ENCODE measurements around the gene MEIS2.
A peak's percentile ranks its signal among the peaks of the same experiment; 100 is the strongest.

MEIS2 gene

DNA sequence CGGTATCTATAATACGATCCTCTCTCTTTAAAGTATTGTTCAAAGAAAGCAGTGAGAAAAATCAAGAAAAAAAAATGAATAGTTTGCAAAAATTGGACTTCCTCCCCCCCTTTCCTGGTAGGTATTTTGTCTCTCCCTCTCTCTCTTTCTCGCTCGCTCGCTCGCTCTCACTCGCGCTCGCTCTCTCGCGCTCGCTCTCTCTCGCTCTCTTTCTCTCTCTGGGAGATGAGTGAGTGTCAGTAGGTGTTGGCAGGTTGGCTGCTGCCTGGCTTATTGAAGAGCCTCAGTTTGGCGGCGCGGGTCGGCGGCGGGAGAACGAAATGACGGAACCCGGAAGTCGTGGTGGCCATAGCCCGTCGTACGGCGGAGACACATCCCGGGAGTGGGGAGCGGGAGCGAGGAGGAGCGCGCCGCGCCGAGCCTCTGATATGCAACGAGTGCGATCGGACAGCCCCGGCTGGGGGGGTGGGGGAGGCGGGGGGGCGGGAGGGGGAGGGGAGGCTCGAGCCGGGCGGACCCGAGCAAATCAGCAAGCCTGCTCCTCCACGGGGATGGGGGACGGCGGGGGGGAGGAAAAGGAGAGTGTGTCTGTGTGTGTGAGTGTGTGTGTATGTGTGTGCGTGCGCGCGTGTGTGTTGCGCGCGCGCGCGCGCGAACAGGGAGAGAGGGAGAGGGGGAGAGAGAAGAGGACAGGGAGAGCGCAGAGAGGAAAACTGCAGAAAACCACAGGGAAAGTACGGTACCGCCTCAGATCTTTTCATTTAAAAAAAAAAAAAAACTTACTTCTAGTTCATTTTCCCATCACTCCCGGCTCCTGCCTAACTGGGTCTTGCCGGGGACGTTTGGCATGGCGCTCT, at the start of gene MEIS2:
MEIS2 (minus strand) TSS at position 441 of the 857 bp plus-strand sequence. CDS start 1,083 bp downstream, outside the sequence.
- DNase-seq, result peak; percentile 58
- CTCF ChIA-PET, result no interaction called here
- H3K4me3 Mint-ChIP-seq, result peak within 1 kb of the TSS; percentile 85

DNA sequence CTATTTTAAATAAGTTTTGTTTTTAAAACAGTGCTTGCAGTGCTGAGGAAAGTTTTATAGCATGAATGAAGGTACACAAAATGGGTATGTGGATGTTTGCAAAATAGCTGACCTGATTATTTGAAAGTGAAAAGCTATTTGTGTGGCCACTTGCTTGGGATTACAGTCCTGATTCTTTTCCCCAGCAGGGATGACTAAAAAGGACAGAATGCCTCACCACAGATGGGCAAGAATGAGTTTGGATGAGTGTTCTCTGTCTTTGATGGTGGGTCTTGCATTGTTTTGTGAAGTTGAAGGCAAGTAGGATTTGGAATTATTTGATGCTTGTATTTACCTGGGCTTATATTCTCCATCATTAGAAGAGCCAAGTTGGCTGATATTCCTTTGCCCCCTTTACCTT, 48.8 kb upstream of the MEIS2 start:
- H3K4me1 Mint-ChIP-seq, result no peaks in the 10 kb centered on the region
- H3K36me3 Mint-ChIP-seq, result no peaks in the 10 kb centered on the region
- H3K27me3 Mint-ChIP-seq, result no peaks in the 10 kb centered on the region
- H3K4me3 Mint-ChIP-seq, result no peak overlapping the region
- no peak overlapping the region for H3K27ac Mint-ChIP-seq
- DNase-seq, result no peak
- CTCF ChIA-PET, result no interaction called here
- H3K9me3 Mint-ChIP-seq, result peaks cover 2% of the 10 kb centered on the region

More for the DNA sequence above, at the start of gene MEIS2:
- Mint-ChIP-seq H3K36me3 (peaks cover 14% of the 10 kb centered on the region), H3K27me3 (peaks cover 100% of the 10 kb centered on the region), H3K9me3 (peaks cover 4% of the 10 kb centered on the region), H3K4me1 (peaks cover 32% of the 10 kb centered on the region), H3K27ac (peak within 1 kb of the TSS; percentile 75)

DNA sequence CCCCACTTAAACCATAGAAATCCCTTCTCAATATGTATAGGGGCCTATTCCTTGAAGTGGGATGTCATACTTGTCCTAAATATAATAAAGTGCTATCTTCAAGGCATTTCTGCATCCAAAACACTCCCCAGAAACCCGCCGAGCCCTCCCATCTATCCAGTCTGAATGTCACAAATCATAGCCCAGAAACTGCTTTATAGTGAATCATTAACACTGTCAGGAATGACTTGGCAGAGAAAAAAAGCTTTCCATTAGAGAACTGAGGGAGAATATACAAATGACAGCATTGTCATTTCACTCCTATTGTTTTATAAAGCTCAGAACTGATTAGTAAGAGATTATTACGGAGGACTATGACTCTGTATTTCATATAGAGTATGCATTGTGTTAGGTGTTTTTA, 48.4 kb upstream of the MEIS2 start:
- no peak overlapping the region for H3K4me3 Mint-ChIP-seq
- no peak for DNase-seq
- H3K36me3 Mint-ChIP-seq, result no peaks in the 10 kb centered on the region
- CTCF ChIA-PET, result no interaction called here
- no peaks in the 10 kb centered on the region for H3K4me1 Mint-ChIP-seq
- H3K9me3 Mint-ChIP-seq, result peaks cover 2% of the 10 kb centered on the region
- no peaks in the 10 kb centered on the region for H3K27me3 Mint-ChIP-seq
- H3K27ac Mint-ChIP-seq, result no peak overlapping the region

DNA sequence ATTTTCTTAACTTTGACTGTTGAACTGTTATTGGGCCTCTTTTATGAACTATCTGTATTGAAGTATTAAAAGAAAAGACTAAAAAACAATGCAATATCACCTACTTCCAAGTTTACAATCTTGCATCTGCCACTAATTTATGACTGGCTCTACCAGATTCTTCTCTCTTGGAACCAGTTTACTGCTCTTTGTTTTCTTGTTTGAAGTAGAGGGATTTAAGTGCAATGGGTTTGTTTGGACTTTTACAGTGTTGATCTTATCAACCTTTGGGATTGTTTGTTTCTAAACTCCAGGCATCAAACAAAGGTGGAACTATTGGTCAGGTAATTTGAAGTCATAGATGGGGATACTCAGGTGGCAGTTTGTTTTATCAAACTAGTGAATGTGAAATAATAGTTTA, 43.0 kb upstream of the MEIS2 start:
- Mint-ChIP-seq H3K27me3 (no peaks in the 10 kb centered on the region), H3K27ac (no peak overlapping the region), H3K9me3 (no peaks in the 10 kb centered on the region), H3K4me3 (no peak overlapping the region), H3K36me3 (no peaks in the 10 kb centered on the region), H3K4me1 (no peaks in the 10 kb centered on the region)
- CTCF ChIA-PET, result no interaction called here
- no peak for DNase-seq

DNA sequence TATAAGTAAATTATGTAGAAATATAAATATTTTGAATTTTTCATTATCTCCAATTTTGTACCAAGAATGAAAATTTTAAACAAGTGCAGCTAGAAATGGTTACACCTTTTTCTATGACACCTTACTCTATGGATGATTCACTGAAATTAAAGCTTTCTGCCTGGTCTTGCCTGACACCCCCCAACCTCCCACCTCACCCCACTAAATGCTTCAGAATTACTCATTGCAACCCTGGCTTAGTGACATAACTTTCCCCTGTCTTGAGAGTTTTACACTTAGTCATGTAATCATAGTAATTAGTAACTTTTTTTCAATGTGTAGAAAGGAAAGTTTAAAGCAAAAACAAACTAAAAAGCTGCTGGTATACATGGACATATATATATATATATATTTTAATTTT, 42.0 kb upstream of the MEIS2 start:
- no peak for DNase-seq
- no peaks in the 10 kb centered on the region for H3K9me3 Mint-ChIP-seq
- no peaks in the 10 kb centered on the region for H3K4me1 Mint-ChIP-seq
- no peak overlapping the region for H3K27ac Mint-ChIP-seq
- CTCF ChIA-PET, result no interaction called here
- H3K27me3 Mint-ChIP-seq, result no peaks in the 10 kb centered on the region
- H3K4me3 Mint-ChIP-seq, result no peak overlapping the region
- H3K36me3 Mint-ChIP-seq, result no peaks in the 10 kb centered on the region

DNA sequence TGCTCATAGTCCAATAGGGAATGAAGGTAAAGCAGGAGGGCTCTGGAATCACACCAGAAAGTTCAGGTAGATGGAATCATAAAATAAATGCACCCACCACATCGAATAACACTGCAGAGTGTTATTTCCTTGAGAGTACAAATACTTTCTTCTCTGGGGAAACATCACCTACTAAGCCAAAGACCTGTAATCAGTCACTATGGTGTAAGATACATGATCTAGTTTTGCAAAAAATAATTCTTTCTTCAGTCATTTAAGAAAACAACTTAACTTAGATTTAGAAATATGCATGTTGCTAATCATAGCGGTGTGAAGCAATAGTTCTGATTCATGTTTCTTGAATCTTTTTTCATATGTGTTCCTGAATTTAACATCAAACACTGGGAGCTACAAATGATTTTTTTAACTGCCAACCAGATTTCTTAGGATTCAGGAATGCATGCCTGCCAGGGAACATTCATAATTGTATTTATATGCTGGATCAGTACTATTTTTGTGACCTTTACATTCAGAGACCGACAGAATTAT, 40.2 kb upstream of the MEIS2 start:
- H3K4me1 Mint-ChIP-seq, result no peaks in the 10 kb centered on the region
- no peak overlapping the region for H3K27ac Mint-ChIP-seq
- H3K9me3 Mint-ChIP-seq, result no peaks in the 10 kb centered on the region
- H3K4me3 Mint-ChIP-seq, result no peak overlapping the region
- CTCF ChIA-PET, result no interaction called here
- H3K36me3 Mint-ChIP-seq, result no peaks in the 10 kb centered on the region
- DNase-seq, result no peak
- no peaks in the 10 kb centered on the region for H3K27me3 Mint-ChIP-seq

DNA sequence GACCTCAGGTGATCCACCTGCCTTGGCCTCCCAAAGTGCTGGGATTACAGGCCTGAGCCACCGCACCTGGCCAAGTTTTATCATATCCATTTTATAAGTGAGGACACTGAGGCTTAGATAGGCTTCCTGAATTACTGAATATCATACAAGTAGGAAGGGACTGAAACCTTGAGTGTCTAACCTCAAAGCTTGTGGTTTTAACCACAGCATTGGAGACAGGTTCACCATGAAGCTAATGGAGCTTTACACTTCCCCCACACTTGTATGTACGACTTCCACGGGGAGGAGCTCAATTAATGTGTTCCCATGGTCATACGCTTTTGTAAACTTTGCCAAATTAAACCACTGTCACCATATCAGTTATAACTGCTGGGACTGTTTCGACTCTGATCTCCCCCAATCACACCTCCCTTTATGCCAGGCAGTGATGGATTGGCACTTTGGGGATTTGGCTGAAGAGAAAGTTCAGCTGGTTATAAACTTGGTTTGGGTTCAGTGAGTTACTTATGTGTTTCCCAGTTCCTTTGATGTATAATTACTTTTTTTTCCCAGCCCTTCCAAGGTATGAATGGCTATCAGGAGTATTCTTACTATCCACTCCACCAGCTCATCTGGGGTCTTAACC, 38.4 kb upstream of the MEIS2 start:
- no peak for DNase-seq
- Mint-ChIP-seq H3K27me3 (no peaks in the 10 kb centered on the region), H3K9me3 (no peaks in the 10 kb centered on the region), H3K4me1 (no peaks in the 10 kb centered on the region), H3K36me3 (no peaks in the 10 kb centered on the region), H3K4me3 (no peak overlapping the region), H3K27ac (no peak overlapping the region)
- CTCF ChIA-PET, result no interaction called here

DNA sequence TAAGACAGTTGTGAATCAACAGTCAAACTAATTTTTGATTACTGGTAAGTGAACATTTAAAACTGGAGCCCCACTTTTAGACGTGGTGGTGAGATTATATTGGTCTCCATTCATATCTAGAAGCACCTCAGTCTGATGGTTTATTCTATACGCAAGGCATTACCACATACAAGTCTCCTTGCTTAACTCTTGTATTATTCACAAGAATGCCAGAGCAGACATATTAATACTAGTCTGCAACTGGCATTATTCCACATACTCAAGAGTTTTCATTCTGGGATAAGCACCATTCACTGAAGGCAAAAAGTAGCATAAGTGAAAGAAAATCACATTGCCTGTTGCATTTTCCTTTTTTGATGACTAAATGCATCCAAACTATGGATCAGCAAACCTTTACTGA, 36.9 kb upstream of the MEIS2 start:
- peaks cover 3% of the 10 kb centered on the region for H3K27me3 Mint-ChIP-seq
- no peak overlapping the region for H3K27ac Mint-ChIP-seq
- no peaks in the 10 kb centered on the region for H3K36me3 Mint-ChIP-seq
- DNase-seq, result no peak
- H3K4me1 Mint-ChIP-seq, result no peaks in the 10 kb centered on the region
- H3K4me3 Mint-ChIP-seq, result no peak overlapping the region
- CTCF ChIA-PET, result no interaction called here
- no peaks in the 10 kb centered on the region for H3K9me3 Mint-ChIP-seq

DNA sequence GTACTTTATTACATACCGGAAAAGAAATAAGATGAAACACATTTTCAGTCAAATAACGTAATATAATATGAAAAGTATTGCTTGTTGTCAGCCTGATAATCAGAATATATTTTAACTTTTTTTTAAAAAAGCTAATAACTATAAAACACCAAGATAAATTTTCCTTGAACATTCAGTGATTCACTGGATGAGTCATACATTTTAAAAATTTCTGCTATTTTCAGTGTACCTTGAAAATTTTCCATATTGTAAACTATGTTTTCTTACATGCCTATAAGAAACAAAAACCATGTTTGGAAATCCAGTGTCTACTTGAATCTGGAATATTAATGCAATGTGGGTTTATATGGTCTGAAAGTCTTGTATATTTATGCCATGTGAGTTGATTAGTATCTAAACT, 36.3 kb upstream of the MEIS2 start:
- DNase-seq, result no peak
- peaks cover 3% of the 10 kb centered on the region for H3K27me3 Mint-ChIP-seq
- no peak overlapping the region for H3K4me3 Mint-ChIP-seq
- no peaks in the 10 kb centered on the region for H3K4me1 Mint-ChIP-seq
- CTCF ChIA-PET, result no interaction called here
- H3K9me3 Mint-ChIP-seq, result no peaks in the 10 kb centered on the region
- no peaks in the 10 kb centered on the region for H3K36me3 Mint-ChIP-seq
- H3K27ac Mint-ChIP-seq, result no peak overlapping the region

DNA sequence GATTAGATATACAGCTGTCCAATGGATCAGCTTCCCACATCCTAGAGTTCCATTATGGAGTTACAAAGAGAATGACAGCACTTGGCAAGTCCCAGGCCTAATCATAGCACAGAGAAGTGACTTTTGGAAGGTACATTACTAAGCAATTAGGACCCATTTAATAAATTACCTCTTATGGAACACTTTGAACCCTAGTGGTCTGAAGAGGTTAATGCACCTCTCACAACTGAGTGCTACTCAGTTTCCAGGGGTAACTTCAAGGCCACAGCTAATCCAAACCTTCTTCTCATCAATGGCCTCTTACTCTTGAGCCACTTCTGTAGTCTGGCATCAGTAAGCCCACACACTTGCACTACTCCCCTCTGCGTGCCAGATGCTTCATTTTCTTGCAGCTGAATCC, 34.9 kb upstream of the MEIS2 start:
- Mint-ChIP-seq H3K27ac (no peak overlapping the region), H3K9me3 (no peaks in the 10 kb centered on the region), H3K4me3 (no peak overlapping the region), H3K36me3 (no peaks in the 10 kb centered on the region), H3K4me1 (no peaks in the 10 kb centered on the region), H3K27me3 (peaks cover 3% of the 10 kb centered on the region)
- DNase-seq, result no peak
- CTCF ChIA-PET, result interaction anchor here (1.2 kb wide), 1 partner anchor 1384 kb away, joined by 3 read pairs; no protein-coding TSS in a partner anchor

DNA sequence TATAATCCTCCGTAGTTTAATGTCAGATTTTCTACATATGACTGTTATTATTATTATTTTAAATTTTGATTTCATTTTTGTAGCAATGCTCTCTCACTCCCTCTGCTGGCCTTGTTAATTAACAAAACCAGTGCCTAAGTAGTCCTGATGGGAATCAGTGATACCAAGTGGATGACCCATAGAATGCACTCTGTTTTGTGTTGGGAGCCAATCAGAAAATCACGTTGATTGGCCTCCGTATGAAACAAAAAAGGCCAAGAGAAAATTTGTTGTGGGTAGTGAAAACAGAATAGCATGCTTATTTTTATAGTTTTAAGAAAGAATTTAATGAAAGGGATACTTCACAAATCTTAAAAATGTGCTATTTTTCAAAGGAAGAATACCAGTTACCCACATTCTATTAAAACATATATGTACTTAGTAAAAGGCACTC, 34.4 kb upstream of the MEIS2 start:
- Mint-ChIP-seq H3K4me1 (no peaks in the 10 kb centered on the region), H3K36me3 (no peaks in the 10 kb centered on the region), H3K27me3 (peaks cover 3% of the 10 kb centered on the region), H3K27ac (no peak overlapping the region), H3K4me3 (no peak overlapping the region), H3K9me3 (no peaks in the 10 kb centered on the region)
- no peak for DNase-seq
- CTCF ChIA-PET, result no interaction called here

DNA sequence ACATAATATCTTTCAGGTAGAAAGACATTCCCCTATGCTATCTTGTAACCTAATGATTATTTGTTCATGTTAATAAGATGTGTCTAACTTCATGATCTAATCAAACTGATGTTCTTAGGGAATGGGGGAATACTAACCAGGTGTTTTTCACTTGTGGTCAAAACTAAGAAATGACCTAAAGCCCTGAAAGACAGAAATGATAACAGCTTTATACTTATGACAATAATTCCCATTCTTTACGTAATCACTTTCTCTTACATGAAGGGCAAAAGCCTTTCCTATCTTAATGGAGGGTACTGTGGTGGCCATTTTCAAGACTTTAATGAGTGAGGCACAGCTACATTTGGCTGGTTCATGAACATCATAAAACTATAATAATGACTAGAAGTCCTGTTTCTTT, 33.9 kb upstream of the MEIS2 start:
- Mint-ChIP-seq H3K4me1 (no peaks in the 10 kb centered on the region), H3K27ac (no peak overlapping the region), H3K9me3 (no peaks in the 10 kb centered on the region), H3K4me3 (no peak overlapping the region), H3K27me3 (peaks cover 3% of the 10 kb centered on the region), H3K36me3 (no peaks in the 10 kb centered on the region)
- CTCF ChIA-PET, result no interaction called here
- DNase-seq, result no peak

DNA sequence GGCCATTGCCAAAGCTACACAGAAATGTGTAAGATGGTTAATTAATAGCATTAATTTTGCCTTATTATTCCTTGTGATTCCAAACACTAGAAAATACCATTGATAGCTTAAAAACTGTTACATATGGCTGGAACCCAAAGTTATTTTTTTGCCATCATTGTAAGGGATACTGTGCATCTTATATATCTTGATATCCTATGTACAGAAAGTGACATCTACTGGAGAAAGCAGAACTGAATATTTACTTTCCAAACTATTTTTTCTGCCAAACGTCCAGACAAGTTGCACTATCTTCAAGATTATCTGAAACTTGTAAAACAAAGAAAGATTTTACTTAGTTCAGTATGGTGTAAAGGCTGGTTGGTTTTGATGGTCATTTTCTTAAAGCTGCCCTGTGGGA, 33.3 kb upstream of the MEIS2 start:
- no peaks in the 10 kb centered on the region for H3K36me3 Mint-ChIP-seq
- CTCF ChIA-PET, result no interaction called here

DNA sequence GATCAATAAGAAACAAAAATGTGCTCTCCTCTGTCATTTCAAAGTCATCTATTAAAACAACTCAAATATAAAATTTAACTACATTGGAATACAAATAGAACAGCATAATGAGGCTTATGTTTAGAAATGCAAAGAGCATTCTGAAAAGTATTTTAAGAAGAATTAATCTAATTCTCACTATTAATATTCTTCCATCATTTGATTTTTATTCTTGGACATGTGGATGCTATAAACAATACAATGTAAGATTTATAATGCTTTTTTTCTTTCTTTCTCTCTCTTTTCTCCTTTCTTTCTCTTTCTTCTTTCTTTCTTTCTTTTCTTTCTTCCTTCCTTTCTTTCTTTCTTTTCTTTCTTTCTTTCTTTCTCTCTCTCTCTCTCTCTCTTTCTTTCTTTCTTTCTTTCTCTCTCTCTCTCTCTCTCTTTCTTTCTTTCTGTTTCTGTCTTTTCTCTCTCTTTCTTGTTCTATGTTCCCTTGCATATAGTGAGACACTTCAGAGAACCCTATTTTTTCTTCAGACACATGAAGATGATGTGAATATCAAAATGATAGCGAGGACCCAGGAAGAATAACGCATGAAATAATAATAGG, 32.6 kb upstream of the MEIS2 start:
- H3K27ac Mint-ChIP-seq, result no peak overlapping the region

More for the DNA sequence above, 33.3 kb upstream of the MEIS2 start:
- H3K27ac Mint-ChIP-seq, result no peak overlapping the region
- H3K9me3 Mint-ChIP-seq, result no peaks in the 10 kb centered on the region
- no peak overlapping the region for H3K4me3 Mint-ChIP-seq
- H3K27me3 Mint-ChIP-seq, result peaks cover 3% of the 10 kb centered on the region
- H3K4me1 Mint-ChIP-seq, result no peaks in the 10 kb centered on the region
- no peak for DNase-seq

More for the DNA sequence above, 32.6 kb upstream of the MEIS2 start:
- no peak overlapping the region for H3K4me3 Mint-ChIP-seq
- CTCF ChIA-PET, result interaction anchor here (1.2 kb wide), 1 partner anchor 9 kb away, joined by 3 read pairs; no protein-coding TSS in a partner anchor
- no peaks in the 10 kb centered on the region for H3K4me1 Mint-ChIP-seq
- H3K36me3 Mint-ChIP-seq, result no peaks in the 10 kb centered on the region
- DNase-seq, result no peak
- peaks cover 3% of the 10 kb centered on the region for H3K27me3 Mint-ChIP-seq
- H3K9me3 Mint-ChIP-seq, result no peaks in the 10 kb centered on the region

Measured in activated naive CD4-positive, alpha-beta T cell treated with anti-CD3 and anti-CD28 coated beads, Interleukin-2, amount 10 ng/mL, durations not matched to agents 7 days and 5 days (primary cell).